ENCODE data around the gene TSEN2.

DNA sequence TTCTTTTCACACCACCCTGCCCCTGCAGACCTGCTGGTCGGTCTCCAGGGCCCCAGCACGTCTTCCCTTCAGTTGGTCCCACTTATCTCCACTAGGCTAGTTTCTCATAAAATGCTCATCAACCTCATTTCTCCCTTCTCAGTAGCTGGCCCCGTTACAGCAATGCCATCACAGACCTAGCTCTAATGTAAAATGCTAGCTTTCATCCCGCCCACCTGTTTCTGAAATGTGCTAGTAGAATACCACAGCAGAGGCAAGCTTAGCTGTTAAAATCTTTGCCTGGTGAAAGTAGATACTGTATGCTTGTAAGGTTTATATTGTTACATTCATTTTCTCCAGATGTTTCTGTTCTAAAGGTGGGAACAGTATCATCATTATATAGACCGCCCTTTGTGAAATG, 47.9 kb downstream of the TSEN2 start:
- TF ChIP-seq POLR2A (IDR thresholded peaks at IDR 0.05) (no peak), EP300 (IDR thresholded peaks at IDR 0.05) (no peak)
- TF ChIP-seq, protein P1, sequence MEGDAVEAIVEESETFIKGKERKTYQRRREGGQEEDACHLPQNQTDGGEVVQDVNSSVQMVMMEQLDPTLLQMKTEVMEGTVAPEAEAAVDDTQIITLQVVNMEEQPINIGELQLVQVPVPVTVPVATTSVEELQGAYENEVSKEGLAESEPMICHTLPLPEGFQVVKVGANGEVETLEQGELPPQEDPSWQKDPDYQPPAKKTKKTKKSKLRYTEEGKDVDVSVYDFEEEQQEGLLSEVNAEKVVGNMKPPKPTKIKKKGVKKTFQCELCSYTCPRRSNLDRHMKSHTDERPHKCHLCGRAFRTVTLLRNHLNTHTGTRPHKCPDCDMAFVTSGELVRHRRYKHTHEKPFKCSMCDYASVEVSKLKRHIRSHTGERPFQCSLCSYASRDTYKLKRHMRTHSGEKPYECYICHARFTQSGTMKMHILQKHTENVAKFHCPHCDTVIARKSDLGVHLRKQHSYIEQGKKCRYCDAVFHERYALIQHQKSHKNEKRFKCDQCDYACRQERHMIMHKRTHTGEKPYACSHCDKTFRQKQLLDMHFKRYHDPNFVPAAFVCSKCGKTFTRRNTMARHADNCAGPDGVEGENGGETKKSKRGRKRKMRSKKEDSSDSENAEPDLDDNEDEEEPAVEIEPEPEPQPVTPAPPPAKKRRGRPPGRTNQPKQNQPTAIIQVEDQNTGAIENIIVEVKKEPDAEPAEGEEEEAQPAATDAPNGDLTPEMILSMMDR (IDR thresholded peaks at IDR 0.05), result no peak

Data from tibial nerve (tissue), 4 donors.